HEK293 (cell line): ENCODE measurements around the gene OTP.

Experiments used
- CTCF ChIA-PET: fragments of 350-600 bp; formaldehyde crosslinking; extraction: SDS; loops from one replicate; lab custom pipeline; 2021; ENCODE audit warnings: antibody characterized with exemption; lab: Yijun Ruan, JAX
- POLR2A ChIA-PET: fragments of 300-600 bp; formaldehyde crosslinking; extraction: SDS; loops from one replicate; lab custom pipeline; 2020; ENCODE audit warnings: antibody characterized with exemption, inconsistent platforms; lab: Yijun Ruan, JAX
- H3K27ac ChIP-seq: fragments of 200-500 bp; sonication (Bioruptor generic); 2 replicates; pipeline ENCODE4 v1.5.1; 2014; ENCODE audit warnings: low read depth, low read length, control low read depth, inconsistent platforms; ENCODE audit errors: extremely low read depth
- H3K36me3 ChIP-seq, 2 experiments: fragments of 200-500 bp in 1 of 2; sonication (Bioruptor generic) in 1 of 2; 1 replicate in 1 of 2; 2 replicates in 1 of 2; pipeline ENCODE4 v1.5.1; 2014 to 2017; ENCODE audit warnings: inconsistent platforms in 2 of 2, low read length in 2 of 2; ENCODE audit not compliant: control insufficient read depth in 2 of 2, insufficient read depth in 1 of 2
- H3K4me1 ChIP-seq: fragments of 200-500 bp; sonication (Bioruptor generic); 2 replicates; pipeline ENCODE4 v1.5.1; 2014; ENCODE audit warnings: mild to moderate bottlenecking, low read length, inconsistent platforms; ENCODE audit not compliant: control insufficient read depth, insufficient read depth
- H3K4me3 ChIP-seq: 2 replicates; pipeline ENCODE4 v1.5.1; 2011; ENCODE audit warnings: low read depth, mild to moderate bottlenecking, control low read depth, low read length, moderate library complexity
- H3K9me3 ChIP-seq: fragments of 200-500 bp; sonication (Bioruptor generic); 2 replicates; pipeline ENCODE4 v1.5.1; 2014; ENCODE audit warnings: low read depth, low read length, inconsistent platforms; ENCODE audit not compliant: control insufficient read depth, insufficient read depth
- GLI2 ChIP-seq: fragments of 450-650 bp; formaldehyde crosslinking; IDR thresholded peaks from 2 replicates; pipeline ENCODE4; 2017; ENCODE audit warnings: missing biosample characterization, missing genetic modification characterization, low read depth, borderline replicate concordance
- PATZ1 ChIP-seq: fragments of 450-650 bp; formaldehyde crosslinking; IDR thresholded peaks from 2 replicates; pipeline ENCODE4 v1.5.1; 2016; ENCODE audit warnings: missing biosample characterization, missing genetic modification characterization
- PRDM4 ChIP-seq: fragments of 450-650 bp; formaldehyde crosslinking; IDR thresholded peaks from 2 replicates; pipeline ENCODE4 v1.5.1; 2017; ENCODE audit warnings: missing biosample characterization, missing genetic modification characterization
- TRIM28 ChIP-seq: IDR thresholded peaks from 2 replicates; pipeline ENCODE4 v1.6.1; 2011; ENCODE audit warnings: low read length, control low read depth, borderline replicate concordance
- ZFP69B ChIP-seq: fragments of 450-650 bp; formaldehyde crosslinking; IDR thresholded peaks from 2 replicates; pipeline ENCODE4 v1.5.1; 2016; ENCODE audit warnings: missing biosample characterization, missing genetic modification characterization
- ZIC2 ChIP-seq: fragments of 450-650 bp; formaldehyde crosslinking; IDR thresholded peaks from 2 replicates; pipeline ENCODE4 v1.5.1; 2016; ENCODE audit warnings: missing biosample characterization, missing genetic modification characterization
- ZNF121 ChIP-seq: fragments of 450-650 bp; formaldehyde crosslinking; IDR thresholded peaks from 2 replicates; pipeline ENCODE4 v1.5.1; 2016; ENCODE audit warnings: missing biosample characterization, missing genetic modification characterization
- ZNF148 ChIP-seq: fragments of 450-650 bp; formaldehyde crosslinking; IDR thresholded peaks from 2 replicates; pipeline ENCODE4 v1.5.0; 2017; ENCODE audit warnings: missing biosample characterization, missing genetic modification characterization, borderline replicate concordance
- ZNF175 ChIP-seq: fragments of 450-650 bp; formaldehyde crosslinking; IDR thresholded peaks from 2 replicates; pipeline ENCODE4 v1.5.1; 2016; ENCODE audit warnings: missing biosample characterization, missing genetic modification characterization
- ZNF18 ChIP-seq: fragments of 450-650 bp; formaldehyde crosslinking; IDR thresholded peaks from 2 replicates; pipeline ENCODE4 v1.5.1; 2016; ENCODE audit warnings: missing biosample characterization, missing genetic modification characterization
- ZNF248 ChIP-seq: fragments of 450-650 bp; formaldehyde crosslinking; IDR thresholded peaks from 2 replicates; pipeline ENCODE4 v1.5.1; 2017; ENCODE audit warnings: missing biosample characterization, missing genetic modification characterization
- ZNF37A ChIP-seq: fragments of 450-650 bp; IDR thresholded peaks from 2 replicates; pipeline ENCODE4 v1.5.1; 2018; ENCODE audit warnings: missing biosample characterization, missing genetic modification characterization
- ZNF518A ChIP-seq: fragments of 450-650 bp; formaldehyde crosslinking; conservative IDR thresholded peaks from 2 replicates; pipeline ENCODE4 v1.5.1; 2016; ENCODE audit warnings: low read depth, missing biosample characterization, missing genetic modification characterization
- ZNF596 ChIP-seq: fragments of 450-650 bp; IDR thresholded peaks from 2 replicates; pipeline ENCODE4 v1.5.0; 2018; ENCODE audit warnings: missing biosample characterization, mild to moderate bottlenecking, missing genetic modification characterization, moderate library complexity
- ZNF624 ChIP-seq: fragments of 450-650 bp; formaldehyde crosslinking; IDR thresholded peaks from 2 replicates; pipeline ENCODE4 v1.5.1; 2017; ENCODE audit warnings: missing biosample characterization, missing genetic modification characterization
- ZNF664 ChIP-seq: fragments of 450-650 bp; formaldehyde crosslinking; IDR thresholded peaks from 2 replicates; pipeline ENCODE4 v1.5.1; 2016; ENCODE audit warnings: missing biosample characterization, missing genetic modification characterization
- ZXDB ChIP-seq: fragments of 450-650 bp; formaldehyde crosslinking; IDR thresholded peaks from 2 replicates; pipeline ENCODE4 v1.5.1; 2016; ENCODE audit warnings: missing biosample characterization, missing genetic modification characterization

Gene OTP

GRCh38 chr5:77650686-77651085 is 12.2 kb upstream of the OTP start (continued):
- TF ChIP-seq ZNF148 (no peak), ZXDB (tag by site-specific recombination) (no peak), PATZ1 (tag by site-specific recombination) (no peak), ZIC2 (no peak), ZNF248 (tag by site-specific recombination) (no peak), TRIM28 (no peak), ZNF664 (tag by site-specific recombination) (no peak), ZNF518A (no peak), ZNF18 (no peak), ZFP69B (tag by site-specific recombination) (no peak)

GRCh38 chr5:77649776-77650175 is 11.3 kb upstream of the OTP start:
- no peak for TF ChIP-seq PRDM4 (tag by site-specific recombination)
- no peak for TF ChIP-seq ZNF37A (tag by site-specific recombination)
- TF ChIP-seq ZNF175 = no peak
- no peak for TF ChIP-seq GLI2
- TF ChIP-seq ZNF624 (tag by site-specific recombination) = no peak
- TF ChIP-seq ZNF596 (tag by site-specific recombination) = no peak
- no peak for TF ChIP-seq ZNF121 (tag by site-specific recombination)
- ChIA-PET CTCF (interaction anchor here (1.1 kb wide), 1 partner anchor 20 kb away, joined by 3 read pairs; no protein-coding TSS in a partner anchor), POLR2A (no interaction called here)
- Histone ChIP-seq H3K27ac (no peak overlapping the region), H3K4me3 (no peak overlapping the region), H3K36me3 (no peaks in the 10 kb centered on the region), H3K4me1 (no peaks in the 10 kb centered on the region; the same call in 1 of the 2 replicates), H3K9me3 (no peaks in the 10 kb centered on the region)
